Fibroblast of skin of abdomen (primary cell): ENCODE results near the gene GPR17.

Experiments used
- DNase-seq: peaks from one replicate; pipeline ENCODE4 v3.0.0-alpha.2; 2013

GPR17 gene

DNA sequence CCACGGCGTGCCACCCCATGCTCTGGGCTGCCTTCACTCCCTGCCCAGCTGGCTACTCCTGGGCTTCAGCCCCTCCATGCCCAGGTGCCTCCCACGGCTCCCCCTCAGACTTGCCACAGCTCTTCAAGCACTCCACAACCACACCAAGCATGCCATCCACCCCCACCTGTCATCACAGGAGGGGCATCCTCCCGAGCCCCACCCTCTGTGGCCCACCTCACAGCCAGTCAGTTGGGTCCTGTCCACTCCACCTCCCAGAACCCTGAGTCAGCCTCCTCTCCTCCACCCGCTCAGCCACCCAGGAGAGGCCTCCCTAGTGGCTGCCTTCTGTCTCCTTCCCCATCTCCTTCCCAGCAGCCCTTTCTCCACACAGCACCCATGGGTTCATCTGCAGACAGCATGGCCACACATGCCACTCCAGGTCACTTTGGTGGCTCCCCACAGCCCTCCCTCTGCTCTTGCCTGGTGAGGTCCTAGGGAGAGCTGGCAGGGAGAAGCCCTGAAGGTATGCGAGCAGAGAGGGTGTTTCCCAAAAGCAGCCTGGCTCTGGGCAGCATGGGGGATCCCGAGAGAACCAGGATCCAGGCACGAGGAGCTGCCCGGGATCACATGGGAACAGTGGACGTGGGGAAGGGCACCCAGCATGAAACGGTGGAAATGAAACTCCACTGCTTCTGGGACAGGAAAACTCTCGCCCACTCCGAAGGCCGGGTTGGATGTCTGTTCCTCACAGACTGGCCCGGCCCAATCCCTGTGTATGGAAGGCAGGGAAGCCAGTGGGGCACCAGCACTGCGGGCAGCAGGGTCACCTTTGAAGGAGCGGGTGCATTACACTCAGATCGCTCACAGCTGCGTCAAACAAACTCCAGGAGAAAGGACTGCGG is 26.6 kb downstream of the GPR17 start:
- DNase-seq, result no peak

DNA sequence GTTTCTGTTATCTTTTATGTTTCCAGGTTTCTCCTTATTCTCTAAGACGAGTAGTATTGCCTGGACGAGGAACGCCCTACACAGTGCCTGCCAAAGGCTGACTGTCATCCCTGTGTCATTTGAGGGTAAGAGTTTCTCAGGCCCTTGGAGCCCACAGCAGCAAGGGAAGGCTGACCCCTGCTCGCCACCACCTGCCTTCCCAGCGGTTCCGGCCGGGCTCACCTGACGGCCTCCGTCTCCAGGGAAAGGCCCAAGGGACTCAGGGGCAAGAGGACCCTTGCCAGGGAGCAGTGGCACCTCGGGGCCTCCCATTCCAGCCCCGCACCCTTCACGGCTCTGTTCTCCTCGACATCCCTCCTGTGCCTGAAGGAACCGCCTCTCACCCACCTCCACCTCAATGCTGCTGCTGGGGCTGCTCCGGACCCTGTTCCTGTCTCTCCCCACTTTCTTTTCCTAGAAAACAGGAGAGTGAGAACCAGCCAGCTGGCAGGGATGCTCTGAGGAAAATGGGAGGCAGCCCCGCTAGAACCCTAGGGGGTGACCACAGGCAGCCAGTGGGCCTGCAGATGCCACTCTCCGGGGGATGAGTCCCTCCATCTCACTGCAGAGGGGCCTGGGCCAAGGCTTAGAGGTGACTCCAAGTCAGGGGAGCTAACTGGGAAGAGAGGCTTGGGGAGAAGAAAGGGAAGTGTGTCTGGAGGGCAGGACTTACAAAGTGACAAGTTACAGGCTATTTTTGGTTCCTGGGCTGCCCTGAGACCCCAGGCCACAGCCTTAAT is 27.5 kb downstream of the GPR17 start:
- no peak for DNase-seq

DNA sequence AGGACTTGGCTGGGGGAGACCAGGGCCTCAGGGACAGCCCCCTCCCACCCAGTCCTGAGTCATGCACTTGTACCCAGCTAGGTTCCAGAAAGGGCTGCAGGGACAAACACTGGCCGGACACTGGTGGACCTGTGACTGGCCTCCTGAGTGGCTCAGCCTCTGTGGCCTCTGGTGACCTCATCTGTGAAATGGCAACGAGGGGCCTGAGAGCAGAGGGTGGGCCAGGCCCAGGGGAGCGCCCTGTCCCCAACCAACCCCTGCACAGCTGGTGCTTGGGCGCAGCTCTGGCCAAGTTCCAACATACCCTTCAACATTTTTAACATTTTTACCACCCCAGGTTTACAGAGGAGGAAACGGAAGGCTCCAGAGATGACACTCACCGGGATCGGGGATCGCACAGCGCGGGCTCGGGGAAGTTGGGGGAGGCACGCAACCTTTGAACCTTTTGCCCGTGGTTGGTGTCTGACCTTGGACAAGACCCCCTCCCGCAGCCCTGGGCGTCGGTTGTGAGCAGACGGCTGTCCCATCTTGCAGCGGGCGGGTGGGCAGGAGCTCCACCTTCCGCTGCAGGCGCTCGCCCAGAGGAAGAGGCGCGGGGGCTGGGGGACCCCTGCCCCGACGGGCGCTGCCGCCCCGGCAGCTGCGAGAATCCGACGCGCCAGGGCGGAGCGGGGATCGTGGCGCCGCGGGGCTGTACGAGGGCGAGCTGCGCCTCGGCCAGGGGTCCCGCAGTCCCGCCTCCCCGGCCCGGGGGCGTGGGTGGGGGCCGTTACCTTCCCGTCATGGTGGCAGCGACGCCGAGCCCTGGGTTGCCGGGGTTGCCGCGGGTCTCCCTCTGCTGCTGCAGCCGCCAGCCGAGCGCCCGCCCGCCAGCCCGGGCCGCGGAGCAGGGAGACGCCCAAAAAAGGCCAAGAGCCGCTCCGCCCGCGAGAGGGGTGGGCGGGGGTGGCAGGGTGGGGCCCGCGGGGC is 28.6 kb downstream of the GPR17 start:
- no peak for DNase-seq

DNA sequence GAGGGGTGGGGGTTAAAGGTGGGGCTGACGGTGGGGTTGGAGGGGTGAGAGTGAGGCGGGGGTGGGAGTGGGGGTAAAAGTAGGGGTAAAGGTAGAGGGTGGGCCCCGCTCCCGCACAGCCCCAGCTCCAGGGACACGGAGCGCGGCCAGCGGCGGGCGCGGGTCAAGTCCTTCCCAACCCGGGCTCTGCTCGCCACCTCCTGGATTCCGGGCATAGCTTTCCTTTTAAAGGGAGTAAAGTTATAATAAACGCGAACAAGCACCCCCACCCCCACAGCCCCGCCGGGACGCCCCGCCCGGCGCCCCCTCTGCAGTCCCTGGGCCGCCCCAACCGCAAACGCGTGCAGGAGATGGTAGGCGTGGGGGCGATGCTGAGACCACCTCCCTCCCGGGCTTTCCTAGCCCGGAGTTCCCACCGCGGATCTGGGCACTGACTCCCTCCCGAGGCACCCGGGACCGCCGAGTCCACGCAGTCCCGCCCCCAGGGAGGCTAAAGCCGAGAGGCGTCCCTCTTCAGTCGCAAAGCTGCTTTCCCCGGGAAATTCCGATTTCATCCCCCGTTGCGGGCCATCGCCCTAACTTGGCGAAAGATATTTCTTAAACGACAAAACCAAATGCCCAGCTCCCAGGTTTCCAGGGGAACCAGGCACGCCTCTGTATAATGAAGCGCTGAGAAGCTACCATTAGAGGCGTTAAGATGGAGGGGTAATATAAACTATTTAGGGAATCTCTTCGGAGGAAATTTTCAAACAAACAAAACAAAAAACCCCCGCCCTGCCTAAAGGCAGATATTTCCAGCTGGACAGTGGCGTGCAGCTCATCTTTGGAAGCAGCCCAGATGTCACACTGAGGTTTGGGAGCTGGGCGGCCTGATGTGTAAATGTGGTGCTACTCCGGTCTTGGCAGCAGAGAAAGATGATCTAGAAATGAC is 29.6 kb downstream of the GPR17 start, which contains the start of gene LIMS2:
TSS of gene LIMS2 (minus strand) at position 200 of the 931 bp plus-strand sequence. CDS start 506 bp downstream, outside the sequence.
- peak; percentile 42 for DNase-seq

DNA sequence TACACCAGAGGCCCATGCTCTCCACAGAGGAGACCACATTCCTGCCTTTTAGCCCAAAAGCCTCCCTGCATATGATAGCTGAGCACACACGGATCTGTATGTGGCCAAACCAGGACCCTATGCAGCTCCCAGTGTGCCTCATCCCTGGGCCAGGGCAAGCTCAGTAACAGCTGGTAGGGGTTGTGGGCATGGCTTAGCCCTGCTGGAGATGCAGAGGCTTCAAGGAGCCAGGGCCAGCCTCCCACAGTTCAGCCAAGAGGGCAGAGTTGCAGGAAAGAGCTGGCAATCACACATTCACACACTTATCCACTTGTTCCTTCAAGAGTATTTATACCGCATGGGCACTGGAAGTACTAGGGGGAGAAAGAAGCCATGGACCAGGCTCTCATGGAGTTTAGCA is 31.0 kb downstream of the GPR17 start:
- DNase-seq, result no peak

DNA sequence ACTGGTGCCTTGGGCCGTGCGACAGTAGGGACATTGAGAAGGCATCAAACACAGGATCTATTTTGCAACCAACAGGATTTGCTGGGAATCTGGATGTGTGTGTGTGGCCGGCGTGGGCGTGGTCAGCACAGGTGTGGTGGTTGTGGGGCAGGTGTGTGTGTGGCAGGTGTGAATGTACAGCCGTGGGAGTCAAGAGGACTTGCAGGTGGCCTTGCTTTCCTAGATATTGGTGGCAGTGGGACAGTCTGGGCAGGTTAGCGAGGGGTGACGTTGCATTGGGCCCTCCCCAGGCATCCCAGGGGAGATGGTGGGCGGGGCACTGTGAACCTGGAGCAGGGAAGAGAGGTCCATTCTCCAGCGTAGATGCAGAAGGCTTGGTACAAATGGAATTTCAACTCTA is 32.6 kb downstream of the GPR17 start:
- no peak for DNase-seq

DNA sequence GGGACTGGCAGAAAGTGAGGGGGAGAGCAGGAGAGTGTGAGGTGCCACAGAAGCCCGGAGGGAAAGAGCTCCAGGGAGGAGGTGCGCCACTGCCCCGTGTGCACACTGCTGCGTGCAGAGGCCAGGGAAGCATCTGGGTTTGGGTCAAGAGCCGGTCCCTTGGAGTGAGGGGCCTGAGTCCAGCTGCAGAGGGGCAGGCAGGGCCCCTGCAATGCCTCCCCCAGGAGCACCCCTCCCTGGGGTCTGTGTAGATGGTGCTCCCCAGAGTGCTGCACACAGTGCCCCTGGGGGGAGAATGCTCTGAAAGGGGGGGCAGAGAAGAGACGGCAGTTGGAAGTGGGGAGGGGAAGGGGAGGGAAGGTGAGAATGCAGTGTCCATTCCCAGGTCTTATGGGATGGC is 33.0 kb downstream of the GPR17 start:
- DNase-seq, result no peak

DNA sequence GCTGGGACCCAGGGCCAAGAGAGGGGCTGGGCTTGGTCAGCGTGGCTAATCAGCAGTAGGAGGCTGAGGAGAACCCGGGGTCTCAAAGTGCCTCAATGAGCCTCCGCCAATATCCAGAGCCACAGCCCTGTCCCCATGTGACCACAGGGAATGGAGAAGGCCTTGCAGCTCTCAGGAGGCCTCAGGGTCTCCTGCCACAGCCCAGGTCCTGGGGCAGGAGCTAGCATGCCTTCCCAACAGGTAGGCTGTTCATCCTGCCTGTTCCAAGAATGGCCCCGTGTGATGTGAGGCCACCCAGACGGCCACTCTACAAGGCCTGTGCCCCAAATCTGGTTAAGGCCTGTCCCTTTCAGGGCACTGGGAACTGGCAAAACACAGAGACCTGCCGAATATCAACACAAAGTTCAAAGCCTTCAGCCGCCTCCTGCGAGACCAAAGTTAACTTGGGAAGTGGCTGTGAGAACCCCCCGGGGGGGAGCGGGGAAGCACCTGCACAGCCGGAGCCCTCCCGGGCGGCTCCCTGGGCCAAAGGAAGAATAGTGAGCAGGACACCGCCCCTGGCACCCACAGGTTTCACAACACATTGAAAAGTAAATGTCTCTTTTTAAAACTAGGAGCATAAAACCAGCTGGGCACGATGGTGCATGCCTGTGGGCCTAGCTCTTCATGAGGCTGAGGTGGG is 33.9 kb downstream of the GPR17 start:
- DNase-seq, result no peak

DNA sequence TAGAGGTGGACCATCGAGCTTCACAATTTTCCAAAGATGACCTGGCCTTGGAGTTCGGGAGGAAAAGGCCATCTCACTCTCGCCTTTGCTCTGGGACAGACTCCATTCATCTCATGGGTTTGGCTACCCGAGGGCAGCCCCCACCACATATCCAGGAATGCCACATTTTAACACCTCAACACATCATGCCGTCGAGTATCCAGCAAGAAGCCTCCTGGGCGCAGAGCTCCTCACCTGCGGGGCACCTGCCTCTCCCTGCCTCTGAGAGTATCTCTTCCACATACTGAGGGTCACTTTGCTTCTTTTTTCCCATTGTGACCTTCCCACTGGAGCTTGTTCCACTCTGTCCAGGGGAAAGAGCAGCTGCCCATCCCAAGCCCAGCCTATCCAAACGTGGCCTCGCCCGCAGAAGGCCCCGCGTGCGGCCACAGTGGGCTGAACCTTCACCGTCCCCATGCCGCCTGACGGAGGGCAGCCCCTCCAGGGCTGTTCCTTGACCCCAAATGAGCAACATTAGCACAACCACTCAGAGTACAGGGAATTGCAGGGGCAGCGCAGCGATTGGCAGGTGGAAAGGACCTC is 34.8 kb downstream of the GPR17 start:
- no peak for DNase-seq

DNA sequence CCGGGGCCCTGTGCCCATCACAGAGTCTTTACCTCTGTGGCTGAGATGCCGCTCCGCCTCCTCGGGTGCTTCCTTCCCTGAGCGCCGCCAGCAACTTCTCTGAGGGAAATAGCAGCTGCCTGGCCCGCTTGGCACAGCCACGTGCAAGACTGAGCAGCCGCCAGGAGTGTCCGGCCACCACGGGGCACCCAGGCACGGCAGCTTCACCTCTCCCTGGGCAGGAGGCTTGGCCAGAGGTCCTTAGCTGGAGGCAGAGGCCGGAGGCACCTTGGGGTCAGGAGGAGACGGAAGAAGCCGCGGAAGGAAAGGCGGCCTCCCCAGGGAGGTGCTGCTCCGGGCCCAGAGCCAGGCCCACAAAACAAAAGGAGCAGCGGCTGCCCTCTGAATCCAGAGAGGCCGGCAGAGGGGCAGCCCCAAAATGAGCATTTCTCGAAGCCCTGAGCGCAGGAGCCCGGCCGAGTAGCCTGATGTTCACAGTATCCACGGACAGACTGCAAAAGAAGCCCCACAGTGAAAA is 35.4 kb downstream of the GPR17 start:
- no peak for DNase-seq

DNA sequence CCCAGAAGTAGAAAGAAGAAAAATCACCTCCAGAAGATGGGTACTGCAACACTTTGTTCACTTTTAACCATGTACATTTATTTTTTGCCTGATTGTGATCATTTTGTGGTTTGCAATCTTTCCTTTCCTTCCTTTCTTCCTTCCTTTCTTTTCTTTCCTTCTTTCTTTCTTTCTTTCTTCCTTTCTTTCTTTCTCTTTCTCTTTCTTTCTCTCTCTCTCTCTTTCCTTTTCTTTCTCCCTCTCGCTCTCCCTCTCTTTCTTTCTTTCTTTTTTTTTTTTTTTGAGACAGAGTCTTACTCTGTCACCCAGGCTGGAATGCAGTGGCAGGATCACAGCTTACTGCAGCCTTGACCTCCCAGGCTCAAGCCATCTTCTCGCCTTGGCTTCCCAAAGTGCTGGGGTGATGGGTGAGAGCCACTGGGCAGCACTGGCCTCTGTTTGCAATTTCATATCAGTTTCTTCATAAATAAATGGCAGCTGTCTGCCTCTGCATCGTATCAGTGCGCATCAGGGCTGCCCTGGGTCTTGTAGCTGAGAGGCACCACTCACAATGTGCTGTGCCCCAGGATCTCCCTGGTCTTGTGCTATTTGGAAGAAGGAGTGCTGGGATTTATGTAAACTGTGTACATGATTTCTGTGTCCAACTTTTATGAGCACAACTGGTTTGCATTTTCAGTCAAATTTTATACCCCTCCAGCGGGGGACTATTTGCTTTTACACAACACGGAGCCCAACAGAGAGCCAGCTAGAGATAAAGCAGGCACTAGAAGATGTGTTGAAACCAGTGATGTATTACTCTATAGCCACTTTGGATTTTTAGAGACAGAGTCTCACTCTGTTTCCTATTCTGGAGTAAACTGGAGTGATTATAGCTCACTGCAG is 36.3 kb downstream of the GPR17 start:
- no peak for DNase-seq

DNA sequence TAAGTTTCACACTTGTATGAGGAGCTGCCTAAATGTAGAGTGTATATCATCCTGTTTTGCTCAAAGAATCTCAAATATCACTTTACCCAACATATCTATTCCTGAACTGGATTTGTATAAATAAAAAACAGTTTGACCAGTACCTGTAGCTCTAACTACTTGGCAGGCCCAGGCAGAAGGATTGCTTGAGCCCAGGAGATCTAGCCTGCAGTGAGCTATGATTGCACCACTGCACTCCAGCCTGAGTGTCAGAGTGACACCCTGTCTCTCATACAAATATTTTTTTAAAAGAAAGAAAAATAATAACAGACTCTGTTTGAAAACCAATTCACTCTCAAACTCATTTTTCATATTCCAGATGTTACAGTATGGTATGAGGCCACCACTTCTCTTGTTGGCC is 37.1 kb downstream of the GPR17 start:
- DNase-seq, result no peak

DNA sequence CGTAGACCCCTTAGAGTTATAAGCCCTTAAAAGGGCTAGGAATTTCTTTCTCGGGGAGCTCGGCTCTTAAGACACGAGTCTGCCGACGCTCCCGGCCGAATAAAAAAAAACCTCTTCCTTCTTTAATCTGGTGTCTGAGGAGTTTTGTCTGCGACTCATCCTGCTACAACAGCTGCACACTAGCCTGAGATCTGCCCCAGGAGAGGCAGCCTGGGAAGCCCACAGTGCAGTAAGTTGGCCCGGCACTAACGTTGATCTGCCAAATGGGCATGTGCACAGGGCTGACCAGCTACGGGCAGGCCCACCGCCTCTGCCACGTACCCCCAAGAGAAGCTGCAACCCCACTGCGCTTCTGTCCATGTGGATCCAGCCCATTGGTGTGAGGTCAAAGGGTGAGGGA is 37.8 kb downstream of the GPR17 start:
- DNase-seq, result peak; percentile 51

DNA sequence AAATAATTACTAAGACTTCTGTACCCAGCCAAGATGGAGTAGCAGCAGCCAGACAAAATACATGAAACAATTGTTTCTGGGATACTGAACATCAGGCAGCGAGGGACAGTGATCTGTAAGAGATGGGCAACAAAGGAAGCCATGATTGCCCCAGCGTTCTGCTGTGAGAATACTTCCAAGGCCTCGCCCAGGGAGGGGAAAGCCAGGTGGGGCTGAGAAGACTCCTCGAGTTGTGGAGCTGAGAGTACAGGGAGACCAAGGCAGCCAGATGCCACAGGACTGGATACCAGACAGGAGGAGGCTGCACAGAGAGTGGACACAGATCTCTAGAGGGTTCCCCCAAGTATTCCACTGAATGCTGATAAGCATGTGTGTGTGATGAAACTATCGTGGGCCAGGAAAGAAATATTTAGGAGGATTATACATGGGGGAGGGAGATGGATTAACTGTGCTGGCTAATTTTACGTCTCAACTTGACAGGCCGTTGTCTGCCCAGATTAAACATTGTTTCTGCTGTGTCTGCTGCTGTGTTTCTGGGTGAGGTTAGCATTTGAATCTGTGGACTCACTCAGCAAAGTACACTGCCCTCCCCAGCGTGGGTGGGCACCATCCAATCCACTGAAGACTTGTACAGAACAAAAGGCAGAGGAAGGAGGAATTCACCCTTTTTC is 39.6 kb downstream of the GPR17 start:
- DNase-seq, result no peak

DNA sequence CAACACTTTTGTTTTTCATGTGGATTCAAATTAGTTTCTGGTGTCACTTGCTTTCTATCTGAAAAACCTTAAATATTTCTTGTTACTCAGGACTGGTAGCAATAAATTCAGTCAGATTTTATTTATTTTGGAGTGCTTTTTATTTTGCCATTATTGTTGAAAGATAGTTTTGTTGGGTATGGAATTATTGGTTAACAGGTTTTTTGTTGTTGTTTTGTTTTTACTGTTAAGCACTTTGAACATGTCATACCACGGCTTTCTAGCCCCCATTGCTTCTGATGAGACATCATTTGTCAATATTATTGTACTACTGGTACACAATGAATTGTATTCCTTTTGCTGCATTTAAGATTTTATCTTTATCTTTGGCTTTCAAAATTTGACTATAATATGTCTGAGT is 42.5 kb downstream of the GPR17 start:
- no peak for DNase-seq

DNA sequence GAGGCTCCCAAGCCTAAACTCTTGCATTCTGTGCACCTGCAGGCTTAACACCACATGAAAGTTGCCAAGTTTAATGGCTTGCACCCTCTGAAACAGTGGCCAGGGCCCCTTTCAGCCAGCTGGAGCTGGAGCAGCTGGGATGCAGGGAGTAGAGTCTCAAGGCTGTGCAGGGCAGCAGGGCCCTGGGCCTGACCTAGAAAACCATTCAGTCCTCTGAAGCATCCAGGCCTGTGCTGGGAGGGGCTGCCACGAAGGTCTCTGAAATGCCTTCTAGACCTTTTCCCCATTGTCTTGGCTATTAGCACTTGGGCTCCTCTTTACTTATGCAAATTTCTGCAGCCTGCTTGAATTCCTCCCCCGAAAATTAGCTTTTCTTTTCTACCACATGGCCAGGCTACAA is 44.7 kb downstream of the GPR17 start:
- DNase-seq, result no peak

DNA sequence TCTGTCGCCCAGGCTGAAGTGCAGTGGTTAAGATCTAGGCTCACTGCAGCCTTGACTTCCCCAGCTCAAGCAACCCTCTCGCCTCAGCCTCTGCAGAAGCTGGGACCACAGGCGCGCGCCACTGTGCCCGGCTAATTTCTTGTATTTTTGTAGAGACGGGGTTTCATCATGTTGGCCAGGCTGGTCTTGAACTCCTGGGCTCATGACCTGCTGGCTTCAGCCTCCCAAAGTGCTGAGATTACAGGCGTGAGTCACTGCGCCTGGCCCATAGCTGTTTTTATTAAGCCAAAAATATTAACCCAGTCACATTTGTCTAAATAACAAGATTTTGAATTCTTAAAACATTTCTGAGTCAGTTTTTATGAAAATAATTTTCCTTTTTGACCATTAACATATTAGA is 49.0 kb downstream of the GPR17 start:
- no peak for DNase-seq
